ENCODE results near the gene TMEM131. TPM values are rescaled to one million over a fixed set of nuclear protein-coding genes. Genes with fewer than 3 reads are reported as not detected.

Gene TMEM131
- total and polyA plus RNA-seq, 10 of the 15 experiments (the other 5 are each of a cell fraction or from before 2014, with no cell fraction given) = 6.0 to 48.2 (median 23.2) TPM

DNA sequence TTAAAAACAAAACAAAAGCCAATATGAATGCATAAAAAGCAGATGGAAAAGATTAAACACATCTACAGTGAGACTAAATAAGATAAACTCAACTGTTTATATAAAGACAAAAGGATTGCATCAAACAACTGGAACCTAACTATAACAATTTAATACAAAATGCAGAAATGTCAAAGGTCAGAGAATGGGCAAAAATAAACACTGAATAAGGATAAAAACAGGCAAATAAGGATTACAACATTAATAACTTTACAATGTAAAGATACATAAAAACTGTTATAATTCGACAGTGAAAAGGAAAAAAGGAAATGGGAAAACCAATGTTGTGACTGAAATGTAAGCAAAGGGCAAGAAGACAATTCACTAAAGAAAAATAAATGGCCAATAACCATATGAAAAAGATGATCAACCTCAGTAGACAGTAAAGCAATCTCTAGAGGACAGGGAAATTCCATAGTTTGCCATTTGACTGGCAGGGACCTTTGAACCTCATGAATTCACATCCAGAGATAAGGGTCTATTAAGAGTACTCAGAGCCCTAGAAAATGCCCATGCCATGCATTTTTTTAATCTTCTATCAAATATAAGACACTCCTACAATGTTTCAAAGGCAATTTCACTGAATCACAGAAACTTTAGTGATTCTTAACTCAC, 83.7 kb downstream of the TMEM131 start:
- no peaks in the 10 kb centered on the region for H3K27me3 ChIP-seq (replicated peaks in 1 of 2; ENCODE audit: control insufficient read depth in 2 of 2, insufficient read depth in 2 of 2, low read length in 1 of 2)
- peaks cover 43% of the 10 kb centered on the region for H3K79me2 ChIP-seq (ENCODE audit: control insufficient read depth, insufficient read depth, low read length)
- no peaks in the 10 kb centered on the region for H4K20me1 ChIP-seq (ENCODE audit: control insufficient read depth, insufficient read depth)
- DNase-seq (ENCODE audit: low read depth, low spot score) = no peak
- no peaks in the 10 kb centered on the region; a peak in 2 of 4 replicates for H3K36me3 ChIP-seq (ENCODE audit: control insufficient read depth in 2 of 2, insufficient read depth in 2 of 2, low read length in 1 of 2)
- peak; percentile 45 for ATAC-seq
- peaks cover 4% of the 10 kb centered on the region; the same call in 2 of the 3 replicates for H3K9me3 ChIP-seq (replicated peaks; ENCODE audit: control insufficient read depth, insufficient read depth, low read length)
- POLR2A ChIA-PET = interaction anchor here (1.1 to 1.5 kb wide), 2 partner anchors 19 to 46 kb away, joined by 4 to 8 read pairs; no protein-coding TSS in a partner anchor
- no peak overlapping the region for H3K4me3 ChIP-seq
- RAD21 ChIA-PET (ENCODE audit: unreplicated experiment) = interaction anchor here (0.9 to 1.6 kb wide), 13 partner anchors 18 to 172 kb away, joined by 3 to 17 read pairs (median 5); no protein-coding TSS in a partner anchor
- H2AFZ ChIP-seq (ENCODE audit: control insufficient read depth, low read depth, low read length) = no peak overlapping the region
- H3K9ac ChIP-seq (ENCODE audit: control insufficient read depth, insufficient read depth, low read length) = peak overlapping the region; percentile 16; the same call in 1 of the 2 replicates
- peaks cover 60% of the 10 kb centered on the region for H3K4me1 ChIP-seq (ENCODE audit: control insufficient read depth, insufficient read depth, low read length)
- H3K27ac ChIP-seq (ENCODE audit: control insufficient read depth, insufficient read depth) = peak overlapping the region; percentile 51
- H3K4me2 ChIP-seq (ENCODE audit: control insufficient read depth, insufficient read depth) = peak overlapping the region; percentile 51
- in situ Hi-C loops (cut with MboI) (no loop called here), intact Hi-C loops (cut with micrococcal nuclease; ENCODE audit: unreplicated experiment) (loop anchor here (1.0 to 2.0 kb wide), 2 partner anchors 45 to 83 kb away; partner anchors contain the start of gene TMEM131)
- FAIRE-seq = no peak
- SMC1A ChIA-PET (ENCODE audit: uncharacterized antibody, unreplicated experiment) = interaction anchor here (1.0 to 1.6 kb wide), 12 partner anchors 18 to 116 kb away, joined by 3 to 16 read pairs (median 5); no protein-coding TSS in a partner anchor
- BruUV-seq (replicated peaks) = no TSS peak
- 5% methylated on average over 1 of the region's 1 CpG for WGBS (ENCODE audit: insufficient coverage, insufficient replicate concordance, low lambda C conversion rate, missing lambda C conversion rate)
- CTCF ChIA-PET = interaction anchor here (1.0 to 1.6 kb wide), 4 partner anchors 19 to 46 kb away, joined by 3 to 8 read pairs (median 5); no protein-coding TSS in a partner anchor
- TF ChIP-seq IKZF2 (IDR thresholded peaks at IDR 0.05) = 0 out of 4 replicates have a peak, but pooled peaks of 1 of the 2 experiments have one; percentile 13
- peak; percentile 76 for TF ChIP-seq RELA (IDR thresholded peaks at IDR 0.05; ENCODE audit: borderline replicate concordance, partially characterized antibody)
- TF ChIP-seq KLF5 (IDR thresholded peaks at IDR 0.05; ENCODE audit: partially characterized antibody) = no peak
- TF ChIP-seq, protein P1, sequence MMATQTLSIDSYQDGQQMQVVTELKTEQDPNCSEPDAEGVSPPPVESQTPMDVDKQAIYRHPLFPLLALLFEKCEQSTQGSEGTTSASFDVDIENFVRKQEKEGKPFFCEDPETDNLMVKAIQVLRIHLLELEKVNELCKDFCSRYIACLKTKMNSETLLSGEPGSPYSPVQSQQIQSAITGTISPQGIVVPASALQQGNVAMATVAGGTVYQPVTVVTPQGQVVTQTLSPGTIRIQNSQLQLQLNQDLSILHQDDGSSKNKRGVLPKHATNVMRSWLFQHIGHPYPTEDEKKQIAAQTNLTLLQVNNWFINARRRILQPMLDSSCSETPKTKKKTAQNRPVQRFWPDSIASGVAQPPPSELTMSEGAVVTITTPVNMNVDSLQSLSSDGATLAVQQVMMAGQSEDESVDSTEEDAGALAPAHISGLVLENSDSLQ (IDR thresholded peaks at IDR 0.05) = peak; percentile 87
- TF ChIP-seq ZNF217 (IDR thresholded peaks at IDR 0.05) = 0 out of 2 replicates have a peak, but pooled peaks have one; percentile 46
- TF ChIP-seq, protein P2, sequence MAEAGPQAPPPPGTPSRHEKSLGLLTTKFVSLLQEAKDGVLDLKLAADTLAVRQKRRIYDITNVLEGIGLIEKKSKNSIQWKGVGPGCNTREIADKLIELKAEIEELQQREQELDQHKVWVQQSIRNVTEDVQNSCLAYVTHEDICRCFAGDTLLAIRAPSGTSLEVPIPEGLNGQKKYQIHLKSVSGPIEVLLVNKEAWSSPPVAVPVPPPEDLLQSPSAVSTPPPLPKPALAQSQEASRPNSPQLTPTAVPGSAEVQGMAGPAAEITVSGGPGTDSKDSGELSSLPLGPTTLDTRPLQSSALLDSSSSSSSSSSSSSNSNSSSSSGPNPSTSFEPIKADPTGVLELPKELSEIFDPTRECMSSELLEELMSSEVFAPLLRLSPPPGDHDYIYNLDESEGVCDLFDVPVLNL (IDR thresholded peaks at IDR 0.05; ENCODE audit: low read depth, low read length) = no peak
- TF ChIP-seq IKZF1 (conservative IDR thresholded peaks at IDR 0.05) = 0 out of 2 replicates have a peak, but pooled peaks have one; percentile 24
- peak; percentile 61 for TF ChIP-seq MEF2B (IDR thresholded peaks at IDR 0.05; ENCODE audit: partially characterized antibody, poor library complexity, severe bottlenecking)
- TF ChIP-seq, protein P3, sequence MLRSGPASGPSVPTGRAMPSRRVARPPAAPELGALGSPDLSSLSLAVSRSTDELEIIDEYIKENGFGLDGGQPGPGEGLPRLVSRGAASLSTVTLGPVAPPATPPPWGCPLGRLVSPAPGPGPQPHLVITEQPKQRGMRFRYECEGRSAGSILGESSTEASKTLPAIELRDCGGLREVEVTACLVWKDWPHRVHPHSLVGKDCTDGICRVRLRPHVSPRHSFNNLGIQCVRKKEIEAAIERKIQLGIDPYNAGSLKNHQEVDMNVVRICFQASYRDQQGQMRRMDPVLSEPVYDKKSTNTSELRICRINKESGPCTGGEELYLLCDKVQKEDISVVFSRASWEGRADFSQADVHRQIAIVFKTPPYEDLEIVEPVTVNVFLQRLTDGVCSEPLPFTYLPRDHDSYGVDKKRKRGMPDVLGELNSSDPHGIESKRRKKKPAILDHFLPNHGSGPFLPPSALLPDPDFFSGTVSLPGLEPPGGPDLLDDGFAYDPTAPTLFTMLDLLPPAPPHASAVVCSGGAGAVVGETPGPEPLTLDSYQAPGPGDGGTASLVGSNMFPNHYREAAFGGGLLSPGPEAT (IDR thresholded peaks at IDR 0.05; ENCODE audit: low read depth) = peak; percentile 54; the same call in 1 of the 2 replicates
- peak; percentile 57; the same call in 1 of the 2 replicates for TF ChIP-seq RUNX3 (IDR thresholded peaks at IDR 0.05; ENCODE audit: low read length)
- peak; percentile 59 for TF ChIP-seq JUNB (IDR thresholded peaks at IDR 0.05)
- TF ChIP-seq IRF4 (IDR thresholded peaks at IDR 0.05; ENCODE audit: low read depth, low read length) = 0 out of 2 replicates have a peak, but pooled peaks have one; percentile 10
- TF ChIP-seq SPI1 (IDR thresholded peaks at IDR 0.05; ENCODE audit: borderline replicate concordance, insufficient read depth, low read depth, low read length) = peak; percentile 23; the same call in 1 of the 2 replicates
- no peak for TF ChIP-seq SMARCA5 (IDR thresholded peaks at IDR 0.05)
- no peak for TF ChIP-seq CBFB (IDR thresholded peaks at IDR 0.05; ENCODE audit: low read depth)
- TF ChIP-seq FOXM1 (IDR thresholded peaks at IDR 0.05; ENCODE audit: low read depth, low read length) = peak; percentile 59; the same call in 1 of the 2 replicates
- no peak for TF ChIP-seq ZNF274 (IDR thresholded peaks at IDR 0.05; ENCODE audit: insufficient read depth, insufficient read length)
- TF ChIP-seq ETV6 (conservative IDR thresholded peaks at IDR 0.05 in 1 of 2, IDR thresholded peaks at IDR 0.05 in 1 of 2; ENCODE audit: borderline replicate concordance in 1 of 2, low read depth in 1 of 2) = no peak
- TF ChIP-seq NR2F1 (conservative IDR thresholded peaks at IDR 0.05) = peak; percentile 74

All from GM12878 (cell line).